HepG2 (cell line): Measurements from ENCODE around the gene ZNF8. TPM values are rescaled to one million over a fixed set of nuclear protein-coding genes. Genes with fewer than 3 reads are reported as not detected.
A peak's percentile ranks its signal among the peaks of the same experiment; 100 is the strongest.

Experiments used
- ADNP ChIP-seq: sonication (generic); formaldehyde crosslinking; IDR thresholded peaks from 2 replicates; pipeline ENCODE4 v1.4.0; 2020; ENCODE audit warnings: missing genetic modification reagents
- ARHGAP35 ChIP-seq: sonication (generic); formaldehyde crosslinking; IDR thresholded peaks from 2 replicates; pipeline ENCODE4 v1.9.0; 2022; ENCODE audit warnings: mild to moderate bottlenecking, inconsistent platforms, moderate library complexity, missing genetic modification reagents, borderline replicate concordance
- ASH2L ChIP-seq: fragments of 300-600, 200-600 bp; sonication (generic); IDR thresholded peaks from 2 replicates; pipeline ENCODE4 v1.7.0; 2017; ENCODE audit warnings: low read depth, mild to moderate bottlenecking, moderate library complexity, mixed read lengths, low read length; ENCODE audit not compliant: insufficient read length
- ATF7-NPFF ChIP-seq: sonication (generic); formaldehyde crosslinking; IDR thresholded peaks from 2 replicates; pipeline ENCODE4 v1.8.1; 2023; ENCODE audit warnings: mild to moderate bottlenecking, low read depth, missing genetic modification reagents, moderate library complexity
- BHLHE40 ChIP-seq: IDR thresholded peaks from 2 replicates; pipeline ENCODE4 v1.6.1; 2011; ENCODE audit warnings: low read length, improper control_type of control experiment
- FOXP4 ChIP-seq: sonication (generic); formaldehyde crosslinking; IDR thresholded peaks from 2 replicates; pipeline ENCODE4 v1.4.0; 2020; ENCODE audit warnings: missing genetic modification reagents
- GPN1 ChIP-seq: sonication (generic); formaldehyde crosslinking; IDR thresholded peaks from 2 replicates; pipeline ENCODE4 v1.5.1; 2020; ENCODE audit warnings: missing genetic modification reagents, borderline replicate concordance
- HOXA3 ChIP-seq: sonication (generic); formaldehyde crosslinking; IDR thresholded peaks from 2 replicates; pipeline ENCODE4 v1.5.0; 2020; ENCODE audit warnings: missing genetic modification reagents
- IRF2 ChIP-seq: IDR thresholded peaks from 2 replicates; pipeline ENCODE4 v1.6.1; 2018; ENCODE audit warnings: missing genetic modification reagents, missing compliant biosample characterization
- ISL2 ChIP-seq: sonication (generic); formaldehyde crosslinking; IDR thresholded peaks from 2 replicates; pipeline ENCODE4 v1.5.0; 2020; ENCODE audit warnings: missing genetic modification reagents
- JARID2 ChIP-seq: sonication (generic); formaldehyde crosslinking; IDR thresholded peaks from 2 replicates; pipeline ENCODE4 v1.8.1; 2023; ENCODE audit warnings: missing genetic modification reagents, inconsistent platforms; ENCODE audit not compliant: insufficient replicate concordance
- NCOR1 ChIP-seq: fragments of 200-600 bp; sonication (generic); IDR thresholded peaks from 2 replicates; pipeline ENCODE4 v1.7.0; 2017; ENCODE audit warnings: antibody characterized with exemption, low read length, borderline replicate concordance
- NFKBIZ ChIP-seq: IDR thresholded peaks from 2 replicates; pipeline ENCODE4 v1.6.1; 2018; ENCODE audit warnings: missing genetic modification reagents, missing compliant biosample characterization
- RAD51 ChIP-seq: fragments of 450-650 bp; IDR thresholded peaks from 2 replicates; pipeline ENCODE4 v1.6.1; 2016; ENCODE audit warnings: borderline replicate concordance
- RBM22 ChIP-seq: fragments of 200-400 bp; formaldehyde crosslinking; optimal IDR thresholded peaks from 2 replicates; pipeline ENCODE3; 2017; ENCODE audit warnings: mild to moderate bottlenecking, low read length, moderate library complexity
- SAP130 ChIP-seq: IDR thresholded peaks from 2 replicates; pipeline ENCODE4 v1.6.1; 2016; ENCODE audit warnings: low read depth
- TCF7 ChIP-seq: sonication (generic); IDR thresholded peaks from 2 replicates; pipeline ENCODE4 v1.6.1; 2016; ENCODE audit warnings: antibody characterized with exemption, low read depth
- ZFP91 ChIP-seq: sonication (generic); formaldehyde crosslinking; IDR thresholded peaks from 2 replicates; pipeline ENCODE4 v1.9.0; 2022; ENCODE audit warnings: missing genetic modification reagents, mild to moderate bottlenecking, borderline replicate concordance
- ZNF143 ChIP-seq: sonication (generic); formaldehyde crosslinking; IDR thresholded peaks from 2 replicates; pipeline ENCODE4 v1.4.0; 2020; ENCODE audit warnings: missing genetic modification reagents
- ZNF230 ChIP-seq: sonication (generic); formaldehyde crosslinking; IDR thresholded peaks from 2 replicates; pipeline ENCODE4 v1.4.0; 2020; ENCODE audit warnings: mild to moderate bottlenecking, missing genetic modification reagents
- ZNF235 ChIP-seq: sonication (generic); formaldehyde crosslinking; IDR thresholded peaks from 2 replicates; pipeline ENCODE4 v1.8.1; 2023; ENCODE audit warnings: mild to moderate bottlenecking, missing genetic modification reagents, borderline replicate concordance
- ZSCAN5A ChIP-seq: sonication (generic); formaldehyde crosslinking; IDR thresholded peaks from 2 replicates; pipeline ENCODE4 v1.8.0; 2022; ENCODE audit warnings: mild to moderate bottlenecking, missing genetic modification reagents, borderline replicate concordance
- polyA plus RNA-seq, 8 experiments: library from polyadenylated mRNA; depleted of rRNA in 3 of 8; stranded (reverse) in 7 of 8; unstranded in 1 of 8; fragments of >200 nt; fragmentation: Illumina TruSeq in 4 of 8; extraction: Trizol in 4 of 8; gene quantifications; 2 replicates each; pipeline versions ENCODE4 v1.2.1 to v1.2.3, GENCODE V29; 2011 to 2016; ENCODE audit warnings: low read depth in 4 of 8, missing spikeins in 1 of 8, mixed read lengths in 1 of 8; ENCODE audit not compliant: insufficient read depth in 1 of 8
- total RNA-seq, 5 experiments: library from RNA; depleted of rRNA; stranded (reverse); fragments of >200 nt; fragmentation: Illumina TruSeq; extraction: Trizol; gene quantifications; 2 replicates each; pipeline ENCODE4 v1.2.3, GENCODE V29; 2016; ENCODE audit warnings: low read depth in 1 of 5
- TF ChIP-seq, protein P1 (sequence below): sonication (generic); formaldehyde crosslinking; conservative IDR thresholded peaks from 2 replicates; pipeline ENCODE4 v1.4.0; 2020; ENCODE audit warnings: mild to moderate bottlenecking, missing genetic modification reagents, moderate library complexity

ZNF8 gene
- total and polyA plus RNA-seq, 2 of the 13 experiments (the other 11 are each of a cell fraction or from before 2014, with no cell fraction given) = 3.1 to 3.3 TPM

DNA sequence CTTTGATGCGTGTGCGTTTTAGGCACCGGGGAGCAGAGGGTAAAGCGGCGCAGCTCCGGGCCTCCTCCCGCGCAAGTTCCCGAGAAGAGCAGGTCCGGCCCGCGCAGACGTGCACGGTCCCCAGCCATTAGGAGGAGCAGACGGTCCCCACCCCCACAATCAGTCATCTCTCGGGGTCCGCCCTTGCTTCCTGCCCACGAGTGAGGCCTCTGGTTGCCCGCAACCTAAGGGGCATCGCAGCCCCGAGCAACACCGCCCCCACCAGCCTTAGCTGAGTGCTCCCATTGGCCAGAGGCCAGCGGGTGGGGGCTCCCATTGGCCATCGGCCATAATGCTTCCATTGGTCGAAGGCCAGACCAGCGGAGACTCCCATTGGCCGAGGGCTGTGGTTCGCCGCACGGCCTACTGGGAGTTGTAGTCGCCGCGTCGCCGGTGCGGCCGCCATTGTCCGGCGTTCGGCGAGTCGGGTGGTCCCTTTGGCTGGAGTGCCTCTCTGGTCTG lies at the start of gene ZNF8 (continued):
- TF ChIP-seq ZFP91 = no peak
- TF ChIP-seq IRF2 (CRISPR knock-in tag) = peak; percentile 71; the same call in 1 of the 2 replicates
- TF ChIP-seq ZSCAN5A = no peak; the same call in 1 of the 2 replicates
- no peak for TF ChIP-seq ATF7-NPFF (CRISPR knock-in tag)
- TF ChIP-seq JARID2 = no peak
- TF ChIP-seq ARHGAP35 (CRISPR knock-in tag) = no peak
- peak; percentile 44; the same call in 1 of the 2 replicates for TF ChIP-seq NFKBIZ (CRISPR knock-in tag)
- no peak for TF ChIP-seq ASH2L
- no peak for TF ChIP-seq BHLHE40
- no peak for TF ChIP-seq GPN1 (CRISPR knock-in tag)
- peak; percentile 12; the same call in 1 of the 2 replicates for TF ChIP-seq ISL2 (CRISPR knock-in tag)
- TF ChIP-seq FOXP4 = no peak
- peak; percentile 55; the same call in 1 of the 2 replicates for TF ChIP-seq HOXA3 (CRISPR knock-in tag)
- TF ChIP-seq RBM22 = no peak
- TF ChIP-seq RAD51 = no peak
- TF ChIP-seq, protein P1, sequence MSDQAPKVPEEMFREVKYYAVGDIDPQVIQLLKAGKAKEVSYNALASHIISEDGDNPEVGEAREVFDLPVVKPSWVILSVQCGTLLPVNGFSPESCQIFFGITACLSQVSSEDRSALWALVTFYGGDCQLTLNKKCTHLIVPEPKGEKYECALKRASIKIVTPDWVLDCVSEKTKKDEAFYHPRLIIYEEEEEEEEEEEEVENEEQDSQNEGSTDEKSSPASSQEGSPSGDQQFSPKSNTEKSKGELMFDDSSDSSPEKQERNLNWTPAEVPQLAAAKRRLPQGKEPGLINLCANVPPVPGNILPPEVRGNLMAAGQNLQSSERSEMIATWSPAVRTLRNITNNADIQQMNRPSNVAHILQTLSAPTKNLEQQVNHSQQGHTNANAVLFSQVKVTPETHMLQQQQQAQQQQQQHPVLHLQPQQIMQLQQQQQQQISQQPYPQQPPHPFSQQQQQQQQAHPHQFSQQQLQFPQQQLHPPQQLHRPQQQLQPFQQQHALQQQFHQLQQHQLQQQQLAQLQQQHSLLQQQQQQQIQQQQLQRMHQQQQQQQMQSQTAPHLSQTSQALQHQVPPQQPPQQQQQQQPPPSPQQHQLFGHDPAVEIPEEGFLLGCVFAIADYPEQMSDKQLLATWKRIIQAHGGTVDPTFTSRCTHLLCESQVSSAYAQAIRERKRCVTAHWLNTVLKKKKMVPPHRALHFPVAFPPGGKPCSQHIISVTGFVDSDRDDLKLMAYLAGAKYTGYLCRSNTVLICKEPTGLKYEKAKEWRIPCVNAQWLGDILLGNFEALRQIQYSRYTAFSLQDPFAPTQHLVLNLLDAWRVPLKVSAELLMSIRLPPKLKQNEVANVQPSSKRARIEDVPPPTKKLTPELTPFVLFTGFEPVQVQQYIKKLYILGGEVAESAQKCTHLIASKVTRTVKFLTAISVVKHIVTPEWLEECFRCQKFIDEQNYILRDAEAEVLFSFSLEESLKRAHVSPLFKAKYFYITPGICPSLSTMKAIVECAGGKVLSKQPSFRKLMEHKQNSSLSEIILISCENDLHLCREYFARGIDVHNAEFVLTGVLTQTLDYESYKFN (CRISPR knock-in tag) = peak; percentile 68
- TF ChIP-seq SAP130 (CRISPR knock-in tag) = peak; percentile 81
- TF ChIP-seq ADNP (CRISPR knock-in tag) = no peak
- TF ChIP-seq NCOR1 = no peak; the same call in 1 of the 2 replicates
- no peak for TF ChIP-seq ZNF235 (CRISPR knock-in tag)
- no peak for TF ChIP-seq TCF7
- TF ChIP-seq ZNF230 (CRISPR knock-in tag) = peak; percentile 20; the same call in 1 of the 2 replicates
- peak; percentile 95 for TF ChIP-seq ZNF143 (CRISPR knock-in tag)
